ENCODE measurements around the gene RAD51B.

The RAD51B gene

GRCh38 chr14:68611599-68611998 lies 792.0 kb downstream of the RAD51B start:
- DNase-seq: no peak

- DNase-seq: no peak
Observed at GRCh38 chr14:68612049-68612448, 792.5 kb downstream of the RAD51B start.

- no peak for DNase-seq
Observed at GRCh38 chr14:68616221-68616902, 796.8 kb downstream of the RAD51B start.

GRCh38 chr14:68619790-68620574 lies 800.4 kb downstream of the RAD51B start:
- DNase-seq: no peak

GRCh38 chr14:68621400-68622365 lies 802.1 kb downstream of the RAD51B start:
- no peak for DNase-seq

- DNase-seq: no peak
Observed at GRCh38 chr14:68622856-68623255, 803.3 kb downstream of the RAD51B start.

- DNase-seq: no peak
Observed at GRCh38 chr14:68623307-68623706, 803.7 kb downstream of the RAD51B start.

GRCh38 chr14:68623826-68624225 lies 804.2 kb downstream of the RAD51B start:
- no peak for DNase-seq

- DNase-seq: no peak
Observed at GRCh38 chr14:68624541-68625220, 805.1 kb downstream of the RAD51B start.

GRCh38 chr14:68625366-68626090 lies 805.9 kb downstream of the RAD51B start:
- DNase-seq: no peak

- DNase-seq: no peak
Observed at GRCh38 chr14:68626386-68626785, 806.8 kb downstream of the RAD51B start.

- DNase-seq: no peak
Observed at GRCh38 chr14:68627050-68627867, 807.7 kb downstream of the RAD51B start.

- DNase-seq: no peak
Observed at GRCh38 chr14:68627868-68628604, 808.5 kb downstream of the RAD51B start.

GRCh38 chr14:68628605-68629310 lies 809.2 kb downstream of the RAD51B start:
- no peak for DNase-seq

GRCh38 chr14:68630081-68630571 lies 810.5 kb downstream of the RAD51B start:
- no peak for DNase-seq

GRCh38 chr14:68630611-68631393 lies 811.2 kb downstream of the RAD51B start:
- no peak for DNase-seq

- DNase-seq: no peak
Observed at GRCh38 chr14:68631394-68632053, 811.9 kb downstream of the RAD51B start.
